VCaP (cell line): ENCODE data around the gene GJB4.

Experiments used
- H3K27ac ChIP-seq: fragments of 450-650 bp; 2 replicates; pipeline ENCODE4 v1.5.1; 2017
- CTCF ChIP-seq: fragments of 450-650 bp; conservative IDR thresholded peaks from 2 replicates; pipeline ENCODE4 v1.5.1; 2017; ENCODE audit warnings: mild to moderate bottlenecking, moderate library complexity

GJB4 gene

DNA sequence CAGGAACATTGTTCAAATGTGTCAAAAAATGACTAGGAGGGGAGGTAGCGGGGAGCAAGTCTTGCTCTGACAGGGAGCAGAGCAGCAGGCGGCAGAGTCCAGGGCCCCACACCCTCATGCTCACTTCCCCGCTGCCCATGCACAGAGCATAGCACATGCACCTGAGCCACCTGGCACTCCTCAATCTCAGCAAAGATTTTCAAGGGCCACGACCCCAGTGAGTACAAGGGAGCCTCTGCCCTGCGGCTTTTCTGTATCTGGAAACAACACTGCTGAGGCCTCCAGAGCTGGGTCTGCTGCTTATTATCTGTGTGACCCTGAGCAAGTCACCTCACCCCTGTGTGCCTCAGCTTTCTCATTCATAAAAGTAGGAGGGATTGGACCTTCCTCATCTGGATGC lies 20.4 kb downstream of the GJB4 start:
- H3K27ac ChIP-seq: no peak overlapping the region
- TF ChIP-seq CTCF: no peak

GRCh38 chr1:34780528-34780927 lies 21.0 kb downstream of the GJB4 start:
- no peak overlapping the region for H3K27ac ChIP-seq
- no peak for TF ChIP-seq CTCF

- peak within 1 kb of the TSS; percentile 56; the same call in 1 of the 2 replicates for H3K27ac ChIP-seq
- no peak for TF ChIP-seq CTCF
Observed at GRCh38 chr1:34781071-34781843, 21.7 kb downstream of the GJB4 start, which contains the start of gene GJB3. Gene GJB3 (plus strand): TSS chr1:34781214. CDS start chr1:34784763, 3,549 bp downstream.

GRCh38 chr1:34781844-34782391 lies 22.4 kb downstream of the GJB4 start:
- peak overlapping the region; percentile 56; the same call in 1 of the 2 replicates for H3K27ac ChIP-seq
- 0 out of 2 replicates have a peak, but pooled peaks have one; percentile 15 for TF ChIP-seq CTCF

GRCh38 chr1:34784751-34785221 lies 25.2 kb downstream of the GJB4 start:
- no peak for TF ChIP-seq CTCF
- H3K27ac ChIP-seq: no peak overlapping the region

- no peak for TF ChIP-seq CTCF
- no peak overlapping the region for H3K27ac ChIP-seq
Observed at GRCh38 chr1:34785231-34785874, 25.8 kb downstream of the GJB4 start.

DNA sequence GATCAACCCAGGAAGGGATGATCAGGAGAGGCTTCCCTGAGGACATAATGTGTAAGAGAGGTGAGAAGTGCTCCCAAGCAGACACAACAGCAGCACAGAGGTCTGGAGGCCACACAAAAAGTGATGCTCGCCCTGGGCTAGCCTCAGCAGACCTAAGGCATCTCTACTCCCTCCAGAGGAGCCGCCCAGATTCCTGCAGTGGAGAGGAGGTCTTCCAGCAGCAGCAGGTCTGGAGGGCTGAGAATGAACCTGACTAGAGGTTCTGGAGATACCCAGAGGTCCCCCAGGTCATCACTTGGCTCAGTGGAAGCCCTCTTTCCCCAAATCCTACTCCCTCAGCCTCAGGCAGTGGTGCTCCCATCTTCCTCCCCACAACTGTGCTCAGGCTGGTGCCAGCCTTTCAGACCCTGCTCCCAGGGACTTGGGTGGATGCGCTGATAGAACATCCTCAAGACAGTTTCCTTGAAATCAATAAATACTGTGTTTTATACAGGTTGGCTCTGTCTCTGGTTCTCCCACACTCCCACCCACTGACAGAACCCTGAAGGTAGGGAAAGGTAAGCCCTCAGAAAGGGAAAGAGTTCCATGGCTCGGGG lies 26.4 kb downstream of the GJB4 start:
- H3K27ac ChIP-seq: no peak overlapping the region
- no peak for TF ChIP-seq CTCF
